HG03520 (cell line): ENCODE data around the gene PACSIN1.

Experiments
- ATAC-seq: cut with Tn5 transposase; IDR thresholded peaks from one replicate; pipeline ENCODE4 v1.9.1; 2021; ENCODE audit warnings: mild to moderate bottlenecking, moderate library complexity; ENCODE audit not compliant: unreplicated experiment

The PACSIN1 gene

DNA sequence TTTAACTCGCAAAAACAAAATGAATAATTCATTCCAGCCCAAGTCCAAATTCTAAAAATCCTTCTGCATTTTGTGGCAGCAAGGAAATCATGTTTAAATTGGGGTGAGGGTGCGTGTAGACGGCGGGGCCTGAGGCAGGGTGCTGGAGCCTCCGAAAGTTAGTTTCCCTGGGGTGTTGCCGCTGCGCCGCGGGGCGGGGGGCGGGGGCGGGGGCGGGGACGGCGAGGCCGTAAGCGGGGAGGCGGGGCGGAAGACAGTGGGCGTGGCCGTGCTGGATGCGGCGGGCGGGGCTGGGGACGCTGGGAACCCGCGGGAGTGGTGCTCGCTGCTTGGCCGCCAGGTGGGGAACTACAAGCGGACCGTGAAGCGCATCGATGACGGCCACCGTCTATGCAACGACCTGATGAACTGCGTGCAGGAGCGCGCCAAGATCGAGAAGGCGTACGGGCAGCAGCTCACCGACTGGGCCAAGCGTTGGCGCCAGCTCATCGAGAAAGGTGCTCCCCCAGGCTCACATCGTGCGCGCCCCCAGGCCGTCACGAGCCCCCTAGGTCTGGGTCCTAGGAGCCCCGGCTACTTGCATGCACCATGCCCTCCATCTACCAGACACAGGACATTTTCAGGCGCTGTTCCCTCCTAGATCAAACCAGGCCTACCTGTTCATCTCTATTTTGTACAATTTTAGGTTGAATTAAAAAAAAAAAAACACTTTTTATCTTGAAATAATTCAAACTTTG, 61.3 kb downstream of the PACSIN1 start:
- ATAC-seq, result peak; percentile 84

GRCh38 chr6:34527751-34528670, 62.1 kb downstream of the PACSIN1 start:
- no peak for ATAC-seq

- no peak for ATAC-seq
These were observed 63.3 kb downstream of the PACSIN1 start for GRCh38 chr6:34528996-34529664.

GRCh38 chr6:34529665-34530327, 63.9 kb downstream of the PACSIN1 start:
- no peak for ATAC-seq

- no peak for ATAC-seq
These were observed 65.0 kb downstream of the PACSIN1 start for GRCh38 chr6:34530753-34531365.

DNA sequence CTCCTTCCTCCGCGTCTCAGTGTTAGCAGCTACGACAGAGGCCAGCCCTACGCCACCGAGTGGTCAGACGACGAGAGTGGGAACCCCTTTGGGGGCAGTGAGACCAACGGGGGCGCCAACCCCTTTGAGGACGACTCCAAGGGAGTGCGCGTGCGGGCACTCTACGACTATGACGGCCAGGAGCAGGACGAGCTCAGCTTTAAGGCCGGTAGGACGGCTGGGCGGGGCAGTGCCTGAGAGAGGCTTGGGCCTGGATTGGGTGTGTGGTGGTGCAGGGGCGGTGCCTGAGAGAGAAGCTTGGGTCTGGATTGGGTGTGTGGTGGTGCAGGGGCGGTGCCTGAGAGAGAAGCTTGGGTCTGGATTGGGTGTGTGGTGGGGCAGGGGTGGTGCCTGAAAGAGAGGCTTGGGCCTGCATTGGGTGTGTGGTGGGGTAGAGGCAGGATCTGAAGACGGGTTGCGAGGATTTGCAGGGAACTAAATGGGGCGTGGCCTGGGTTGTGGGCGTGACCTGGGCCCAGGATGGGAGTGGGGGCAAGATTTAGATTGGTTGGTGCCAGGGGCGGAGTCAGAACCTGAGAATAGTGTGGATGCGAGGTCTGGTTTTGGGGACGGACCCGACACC, 65.8 kb downstream of the PACSIN1 start:
- no peak for ATAC-seq

GRCh38 chr6:34532230-34532629, 66.4 kb downstream of the PACSIN1 start:
- no peak for ATAC-seq

DNA sequence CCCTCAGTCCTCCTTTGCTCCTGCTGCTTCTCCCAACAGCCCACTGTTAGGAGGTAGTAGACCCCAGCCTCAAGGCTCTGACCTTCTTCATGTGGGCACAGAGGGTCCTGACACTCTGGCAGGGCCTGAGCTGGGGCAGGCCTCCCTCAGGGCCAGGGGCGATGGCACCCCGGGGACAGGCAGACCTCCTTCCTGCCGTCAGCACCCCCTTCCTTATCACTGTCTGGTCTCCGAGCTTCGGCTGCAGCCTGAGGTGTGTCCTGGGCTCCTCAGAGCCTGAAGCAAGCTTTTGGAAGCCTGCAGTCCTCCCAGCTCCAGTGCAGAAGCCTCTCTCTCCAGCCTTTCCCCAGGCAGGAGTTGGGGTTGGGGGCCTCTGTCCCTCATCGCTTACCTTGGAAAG, 68.3 kb downstream of the PACSIN1 start:
- no peak for ATAC-seq

DNA sequence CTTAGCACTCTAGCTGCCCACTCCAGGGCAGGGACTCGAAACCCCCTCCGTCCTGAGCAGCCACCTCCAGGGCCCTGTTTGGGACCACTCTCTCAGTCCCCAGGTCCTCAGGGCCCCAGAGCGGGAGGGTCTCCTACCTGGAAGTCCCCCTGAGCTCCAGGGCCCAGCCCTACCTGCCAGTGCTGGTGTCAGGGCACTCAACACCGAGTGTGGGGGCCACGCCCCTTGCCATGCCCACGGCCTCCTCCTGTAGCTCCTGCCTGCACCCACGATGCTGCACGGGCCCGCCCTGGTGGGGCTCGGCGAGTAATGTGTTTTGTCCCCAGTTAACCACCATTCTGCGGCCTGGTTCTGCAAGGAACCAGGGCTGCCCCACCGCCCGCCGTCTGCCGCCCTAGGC, 68.8 kb downstream of the PACSIN1 start:
- ATAC-seq, result no peak

- no peak for ATAC-seq
These were observed 69.3 kb downstream of the PACSIN1 start for GRCh38 chr6:34535199-34535598.

GRCh38 chr6:34535646-34536045, 69.8 kb downstream of the PACSIN1 start:
- no peak for ATAC-seq

DNA sequence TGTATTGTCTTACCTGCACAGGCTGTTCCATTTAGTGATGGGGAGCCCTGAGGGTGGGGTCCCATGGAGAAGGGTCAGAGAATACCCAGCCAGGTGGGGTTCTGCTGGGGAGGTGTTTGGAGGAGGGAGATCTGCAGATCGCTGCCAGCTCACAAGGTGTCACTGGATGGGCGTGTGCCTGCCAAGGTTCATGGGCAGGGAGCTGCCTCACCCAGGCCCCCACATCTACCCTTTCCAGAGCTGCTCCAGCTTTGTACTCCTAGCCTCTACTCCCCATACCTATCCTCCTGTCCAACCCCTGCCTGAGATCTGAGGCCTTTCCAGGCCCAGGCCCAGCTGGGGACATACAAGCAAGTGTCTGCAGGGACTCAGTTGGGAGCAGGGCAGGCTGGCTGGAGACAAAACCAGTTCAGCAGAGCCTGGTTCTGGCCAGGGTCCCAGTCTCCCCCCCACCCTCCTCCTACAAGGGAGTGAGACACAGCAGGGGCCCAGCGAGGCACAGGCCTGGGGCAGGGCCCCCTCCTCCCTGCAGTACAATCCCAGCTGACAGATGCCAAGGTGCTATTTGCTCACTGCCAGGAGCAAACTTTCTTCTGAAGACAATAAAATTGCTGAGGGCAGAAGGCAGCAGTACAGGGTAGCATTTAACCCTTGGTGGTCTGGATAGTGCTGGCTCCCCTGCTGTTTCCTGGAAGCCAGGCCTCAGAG, 70.5 kb downstream of the PACSIN1 start:
- ATAC-seq, result no peak

- no peak for ATAC-seq
These were observed 71.3 kb downstream of the PACSIN1 start for GRCh38 chr6:34536959-34537848.

GRCh38 chr6:34537922-34538550, 72.2 kb downstream of the PACSIN1 start:
- ATAC-seq, result no peak

- ATAC-seq, result no peak
These were observed 72.7 kb downstream of the PACSIN1 start for GRCh38 chr6:34538581-34538980.

DNA sequence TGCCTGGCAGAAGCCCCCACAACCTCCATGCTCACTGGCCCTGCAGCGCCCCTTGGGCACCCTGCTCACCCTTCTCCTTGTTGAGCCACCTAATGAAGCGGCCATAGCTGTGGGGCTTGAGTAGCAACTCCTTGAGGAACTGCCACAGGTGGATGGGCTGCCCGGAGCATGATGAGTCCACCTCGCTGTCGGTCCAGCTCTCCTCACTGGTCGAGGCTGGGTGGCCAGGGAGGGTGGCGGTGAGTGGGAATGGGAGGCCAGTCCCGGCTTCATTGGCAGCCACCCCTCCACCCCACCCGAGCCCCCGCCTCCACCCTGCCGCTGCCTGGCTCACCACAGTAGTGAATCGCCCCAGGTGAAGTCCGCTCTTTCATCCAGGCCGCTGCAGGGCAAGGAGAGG, 73.3 kb downstream of the PACSIN1 start:
- ATAC-seq, result no peak

GRCh38 chr6:34540222-34540621, 74.3 kb downstream of the PACSIN1 start:
- ATAC-seq, result no peak

DNA sequence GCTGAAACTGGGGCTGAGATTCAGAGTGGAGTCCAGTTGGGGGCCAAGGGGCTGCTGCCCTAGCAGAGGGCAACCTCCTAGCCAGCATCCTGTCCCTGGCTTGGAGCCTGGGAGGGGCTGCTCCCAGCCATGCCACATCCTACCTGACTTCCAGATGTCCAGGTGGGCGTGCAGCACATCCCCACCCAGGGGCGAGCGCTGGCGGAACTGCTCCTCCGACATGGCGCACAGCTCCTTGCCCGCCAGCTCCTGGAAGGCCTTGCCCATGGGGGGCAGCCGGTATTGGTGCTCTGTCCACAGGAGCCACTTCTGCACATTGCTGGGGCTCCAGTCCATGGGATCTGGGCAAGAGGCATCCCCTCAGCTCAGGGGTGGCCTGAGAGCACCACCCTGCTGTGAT, 75.0 kb downstream of the PACSIN1 start:
- ATAC-seq, result no peak
